Bone marrow (tissue), 2 donors: ENCODE results near the gene ESRRG.

Experiments used
- DNase-seq, 2 donors: peaks; one replicate each; lab custom pipeline; 2025; lab: John Stamatoyannopoulos, UW

ESRRG gene

DNA sequence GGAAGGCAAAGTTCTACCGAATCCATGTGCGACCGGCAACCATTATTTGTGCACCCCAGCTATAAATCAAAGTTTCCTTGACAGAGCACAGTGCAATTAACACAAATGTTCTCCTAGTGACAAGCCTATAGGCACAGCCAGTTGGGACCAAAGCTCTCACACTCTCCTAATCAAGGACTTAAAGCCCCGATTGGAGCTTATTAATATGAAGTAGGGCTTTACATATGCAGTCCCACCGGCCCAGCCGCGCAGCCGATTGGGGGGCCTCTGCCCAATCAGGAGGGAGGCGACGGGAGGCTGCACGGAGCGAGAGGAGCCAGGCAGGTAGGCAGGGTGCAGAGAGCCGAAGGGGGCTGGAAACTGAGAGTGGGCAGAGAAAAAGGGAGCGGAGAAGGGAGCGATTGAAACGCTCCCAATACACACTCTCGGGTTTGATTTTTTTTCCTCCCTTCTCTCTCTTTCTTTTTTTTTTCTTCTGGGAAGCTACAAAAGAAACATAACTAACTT lies at the start of gene ESRRG:
ESRRG (minus strand) TSS at position 156 of the 507 bp plus-strand sequence; CDS start at position 26, 130 bp downstream.
- DNase-seq: no peak

DNA sequence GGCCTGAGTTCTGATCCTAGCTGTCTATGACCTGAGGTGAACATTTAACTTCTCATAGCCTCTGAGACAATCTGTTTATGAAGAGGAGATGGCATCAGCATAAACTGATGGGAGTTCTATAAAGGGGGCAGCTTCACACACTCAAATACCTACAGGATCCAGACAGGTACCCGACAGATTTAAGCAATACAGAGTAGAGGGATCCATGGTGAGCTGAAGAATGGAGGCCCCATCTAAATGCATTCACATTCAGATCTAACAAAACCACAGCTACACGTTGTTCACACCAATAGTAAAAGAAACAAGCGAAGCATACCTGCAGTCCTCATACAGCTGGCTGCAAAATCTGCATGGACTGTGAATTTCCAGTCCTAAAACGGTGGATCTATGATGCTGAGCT lies 48.7 kb upstream of the ESRRG start:
- no peak for DNase-seq

GRCh38 chr1:216766633-216767327 lies 43.6 kb upstream of the ESRRG start:
- DNase-seq: no peak

GRCh38 chr1:216765346-216766300 lies 42.4 kb upstream of the ESRRG start:
- DNase-seq: no peak

DNA sequence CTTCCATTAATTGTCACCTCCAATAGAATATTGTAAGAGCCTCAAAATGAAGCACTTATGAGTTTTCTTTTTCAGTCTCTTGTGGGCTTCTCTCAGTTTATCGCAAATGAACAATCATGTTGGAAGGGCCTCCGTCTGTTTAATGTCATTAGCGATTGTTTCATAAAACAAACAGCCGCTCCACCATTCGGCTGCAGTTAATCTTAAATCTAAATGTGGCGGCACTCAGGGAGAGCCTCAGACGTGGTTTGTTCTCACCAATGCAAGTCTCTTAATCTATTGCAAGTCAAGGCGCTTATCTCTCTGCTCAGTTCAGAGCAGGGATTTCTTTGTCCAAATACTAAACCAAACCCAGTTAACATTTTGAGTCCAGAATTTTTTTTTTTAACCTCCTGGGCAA lies 34.9 kb upstream of the ESRRG start:
- DNase-seq: no peak

DNA sequence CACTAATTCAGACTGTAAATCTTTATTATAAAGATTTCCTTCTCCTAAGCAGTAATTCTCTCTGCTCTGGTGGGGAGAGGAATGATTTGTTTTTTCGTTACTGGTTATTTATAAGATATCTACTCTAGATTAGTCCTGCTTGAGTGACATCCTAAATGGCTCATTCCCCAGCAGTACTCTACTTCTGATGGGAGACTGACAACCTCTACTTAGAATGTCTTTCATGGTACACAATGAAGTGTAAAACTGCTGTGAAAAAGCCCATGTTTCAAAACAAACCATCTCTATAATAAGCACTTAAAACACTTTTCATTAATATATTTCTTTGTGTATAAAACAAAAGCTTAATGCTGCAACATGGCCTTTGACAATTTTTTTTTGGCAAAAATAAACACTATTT lies 33.9 kb upstream of the ESRRG start:
- DNase-seq: no peak

DNA sequence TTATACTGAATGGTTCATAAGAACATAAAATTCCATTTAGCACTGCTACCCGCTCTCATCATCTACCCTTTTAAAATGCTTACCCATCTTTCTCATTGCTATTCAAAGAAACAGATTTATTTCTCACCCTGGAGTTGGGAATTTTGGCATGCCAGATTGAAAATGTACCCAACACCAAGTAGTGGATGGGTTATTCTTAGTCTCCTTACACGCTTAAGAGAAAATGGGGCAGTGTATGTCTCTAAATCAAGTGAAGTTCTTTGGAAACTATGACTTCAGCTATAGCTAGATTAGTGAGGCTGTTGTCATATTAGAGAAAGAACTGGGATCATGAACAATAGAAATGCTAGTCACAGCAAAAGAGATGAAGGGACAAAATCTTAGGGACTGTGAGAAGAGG lies 27.7 kb upstream of the ESRRG start:
- DNase-seq: no peak

DNA sequence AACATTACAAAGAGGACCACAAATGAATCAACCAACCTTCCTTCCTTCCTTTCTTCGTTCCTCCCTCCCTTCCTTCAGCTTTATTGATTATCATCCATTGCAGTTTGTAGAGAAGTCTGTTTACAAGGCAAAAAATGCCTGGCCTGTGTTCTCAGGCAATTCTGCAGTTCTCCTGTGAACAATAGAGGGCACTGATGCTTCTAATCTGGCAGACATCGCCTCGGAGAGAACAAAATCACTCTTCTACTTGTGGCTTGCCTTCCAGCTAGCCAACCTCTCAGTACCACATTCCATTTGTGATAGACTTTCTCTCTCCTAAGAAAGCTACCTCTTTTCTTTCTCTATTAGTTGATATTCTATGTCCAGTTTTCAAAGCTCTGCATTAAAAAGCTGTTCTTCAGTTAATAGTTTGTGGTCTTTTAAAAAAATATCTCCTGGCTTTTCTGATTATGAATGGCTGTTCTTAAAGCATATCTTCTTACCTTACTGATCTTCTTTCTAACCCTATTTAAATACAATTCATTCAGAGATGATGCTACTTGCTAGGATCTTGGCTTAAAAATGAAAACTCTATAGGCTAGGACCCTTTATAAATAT lies 26.9 kb upstream of the ESRRG start:
- no peak for DNase-seq

DNA sequence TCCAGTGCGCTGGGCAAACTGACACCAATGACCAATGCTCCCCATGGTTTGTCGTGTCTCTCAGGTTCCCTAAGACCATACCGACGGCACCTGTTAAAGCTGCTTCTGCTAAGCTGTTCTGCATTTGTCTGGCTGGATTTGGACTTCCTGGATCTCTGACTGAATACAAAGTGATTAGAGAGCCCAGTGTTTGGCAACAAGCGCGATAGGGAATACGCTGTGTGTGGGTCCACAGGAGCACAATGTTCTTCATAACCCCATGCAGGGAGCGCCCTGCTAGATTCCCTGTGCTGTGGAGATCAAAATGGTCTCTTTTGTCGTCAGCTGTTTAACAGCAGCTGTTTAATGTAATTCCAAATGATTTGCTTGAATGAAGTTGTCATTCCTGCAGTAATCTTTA lies 26.0 kb upstream of the ESRRG start:
- no peak for DNase-seq

DNA sequence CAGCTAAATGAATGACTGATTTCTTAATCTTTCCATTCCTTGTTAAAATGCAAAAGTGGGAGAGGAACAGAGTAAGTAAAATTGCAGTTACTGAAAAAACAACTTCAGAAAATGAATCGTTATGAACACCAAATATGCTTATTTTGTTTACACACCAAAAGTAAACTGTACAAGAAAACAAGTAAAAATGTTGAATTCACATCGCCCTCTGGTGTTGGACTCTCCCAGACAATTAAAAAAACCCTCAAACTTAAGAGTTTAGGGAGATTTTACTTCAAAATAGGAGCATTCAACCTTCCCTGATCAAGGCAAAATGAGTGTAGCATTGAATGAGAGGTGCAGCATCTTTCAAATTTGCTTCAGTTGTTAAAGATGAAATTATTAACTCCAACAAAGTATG lies 19.4 kb upstream of the ESRRG start:
- DNase-seq: no peak

DNA sequence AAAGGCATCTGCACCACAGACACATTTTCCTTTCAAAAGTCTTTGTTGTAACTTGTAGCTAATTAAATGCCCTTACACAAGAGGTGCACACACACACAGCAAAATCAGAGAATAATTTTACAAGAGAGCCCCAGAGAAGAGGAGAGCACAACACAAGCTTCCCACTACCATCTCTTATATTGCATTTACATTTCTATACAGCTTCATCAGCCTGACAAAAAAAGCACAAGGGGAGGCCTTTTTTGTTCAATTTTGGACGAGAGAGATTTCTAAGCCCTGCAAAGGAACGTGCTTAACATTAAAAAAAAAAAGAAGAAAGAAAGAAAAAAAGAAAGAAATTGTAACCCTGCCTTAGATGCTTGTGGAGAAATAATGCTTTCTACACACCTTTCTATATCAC lies 17.1 kb upstream of the ESRRG start:
- DNase-seq: no peak

DNA sequence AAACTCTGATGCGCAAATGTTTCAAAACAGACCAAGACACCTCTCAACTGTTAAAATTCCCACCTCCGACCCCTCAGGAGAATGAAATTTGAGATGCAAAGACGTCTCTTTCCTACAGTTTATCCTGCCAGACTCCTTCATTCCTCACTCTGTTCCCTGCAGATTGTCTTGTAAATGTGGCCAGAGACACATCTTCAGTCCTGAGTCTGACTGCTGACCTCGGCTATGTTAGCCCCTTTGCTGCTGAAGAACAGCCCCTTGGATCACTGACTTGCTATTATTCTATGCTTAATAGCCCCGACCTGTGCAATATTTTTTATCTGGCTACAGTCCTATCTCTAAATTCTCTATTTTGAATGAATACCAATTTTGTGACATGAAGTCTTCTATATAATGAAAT lies 16.6 kb upstream of the ESRRG start:
- DNase-seq: no peak

DNA sequence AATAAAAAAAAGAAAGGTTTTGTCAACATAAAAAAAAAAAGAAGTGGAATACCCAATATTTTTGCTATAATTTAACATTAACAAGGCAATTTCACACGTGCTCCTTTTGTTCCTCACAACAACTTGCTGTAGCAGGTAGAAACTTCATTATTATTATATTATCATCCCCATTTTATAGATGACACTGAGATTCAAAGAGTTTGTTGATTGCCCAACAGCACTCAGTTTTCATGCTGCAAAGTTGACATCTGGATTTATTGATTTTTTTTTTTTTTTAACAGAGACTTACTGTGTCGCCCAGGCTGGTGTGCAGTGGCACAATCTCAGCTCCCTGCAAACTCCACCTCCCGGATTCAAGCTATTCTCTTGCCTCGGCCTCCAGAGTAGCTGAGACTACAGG lies 8.9 kb upstream of the ESRRG start:
- no peak for DNase-seq

- DNase-seq: no peak
Measured at GRCh38 chr1:216731562-216731961, 8.3 kb upstream of the ESRRG start.

- DNase-seq: no peak
Measured at GRCh38 chr1:216726435-216726834, 3.2 kb upstream of the ESRRG start.

GRCh38 chr1:216722821-216723220 lies 408 bp downstream of the ESRRG start:
- no peak for DNase-seq

DNA sequence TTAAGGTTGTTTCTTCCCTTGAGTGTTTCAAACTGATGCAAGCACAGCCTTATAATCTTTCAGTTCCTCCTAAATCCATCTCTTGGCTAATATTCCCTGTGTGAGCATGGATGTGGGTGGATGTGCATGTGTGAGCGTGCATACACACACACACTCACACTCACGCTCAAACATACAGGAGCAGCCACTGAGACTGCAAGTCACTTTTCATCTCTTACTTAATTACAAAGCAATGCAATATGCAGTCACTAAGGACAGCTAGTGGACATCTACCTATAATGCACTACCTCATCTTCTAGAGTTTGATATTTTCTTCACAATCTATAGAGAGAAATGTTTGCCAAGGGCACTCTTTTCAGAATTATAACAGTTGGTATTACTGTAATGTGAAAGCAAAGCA lies 1.4 kb downstream of the ESRRG start:
- no peak for DNase-seq

DNA sequence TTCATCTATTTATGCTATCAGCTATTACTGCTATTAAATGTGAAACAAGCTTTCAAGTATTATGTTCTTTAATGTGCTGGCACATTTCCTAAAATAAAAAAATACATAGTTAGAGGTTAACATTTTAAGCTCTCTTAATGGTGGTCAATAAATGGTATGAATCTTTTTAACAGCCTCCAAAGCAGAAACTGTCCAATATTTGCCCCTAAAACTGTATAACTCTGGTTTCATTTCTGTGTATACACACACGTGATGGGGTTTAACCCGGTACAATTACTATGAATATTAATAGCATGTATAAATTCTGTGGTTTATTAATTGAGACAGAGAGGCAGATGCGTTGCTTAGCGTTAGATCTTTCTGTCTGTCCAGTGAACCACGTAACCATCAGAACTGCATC lies 2.2 kb downstream of the ESRRG start:
- DNase-seq: no peak

DNA sequence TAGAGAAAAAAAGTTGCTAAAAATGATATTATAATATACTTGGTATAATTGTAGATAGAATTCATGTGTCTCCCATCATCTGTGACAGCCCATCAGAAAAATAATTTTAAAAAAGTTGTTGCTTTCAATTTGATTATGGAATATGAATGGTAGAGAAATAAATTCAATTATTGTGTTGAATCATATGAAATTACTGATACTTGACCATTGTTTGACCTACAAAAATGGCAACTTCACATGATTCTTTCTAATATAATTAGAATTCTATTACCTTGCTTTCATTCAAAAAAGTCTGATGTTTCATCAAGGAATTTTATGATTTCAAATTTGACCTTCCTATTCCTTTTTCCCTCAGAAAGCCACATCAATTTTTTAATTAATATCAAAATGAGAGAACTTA lies 11.5 kb downstream of the ESRRG start:
- no peak for DNase-seq

- DNase-seq: no peak
Measured at GRCh38 chr1:216710598-216711333, 12.5 kb downstream of the ESRRG start.

DNA sequence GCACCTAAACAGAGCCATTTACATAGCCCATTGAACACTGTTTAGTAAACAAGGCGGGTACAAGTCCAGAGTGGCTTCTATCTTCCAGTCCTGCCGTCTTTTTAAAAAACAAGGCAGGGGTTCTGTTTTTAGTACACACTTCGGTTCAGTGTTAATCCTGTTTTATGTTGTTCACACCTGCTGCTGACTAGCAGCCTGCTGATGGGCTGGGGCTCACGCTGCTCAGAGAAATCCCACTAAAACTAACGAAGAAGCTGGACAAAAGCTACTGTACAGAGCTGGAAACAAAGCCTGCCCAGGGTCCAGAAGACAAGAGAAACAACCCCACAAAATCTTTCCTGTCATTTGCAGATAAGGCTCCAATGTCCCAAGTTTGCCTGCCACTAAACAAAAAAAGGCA lies 13.2 kb downstream of the ESRRG start:
- no peak for DNase-seq

GRCh38 chr1:216705676-216706075 lies 17.6 kb downstream of the ESRRG start:
- DNase-seq: no peak
